Tongue (tissue), 2 donors: ENCODE results near the gene GLUL. TPM values are rescaled to one million over a fixed set of nuclear protein-coding genes. Genes with fewer than 3 reads are reported as not detected.
"Not testable (repeated sequence)": the region's sequence is repeated elsewhere in the genome, so short reads cannot be mapped to it uniquely, and the experiment has no call there.

ENCODE experiments used
- DNase-seq: peaks from one replicate; pipeline ENCODE4 v3.0.0-alpha.2; 2015
- total RNA-seq: library from RNA; depleted of rRNA; stranded (reverse); fragments of >200 nt; gene quantifications from one replicate; pipeline ENCODE4 v1.2.3, GENCODE V29; 2014

GLUL gene
- total RNA-seq, 1 donor from 2014 or later = 609 TPM

DNA sequence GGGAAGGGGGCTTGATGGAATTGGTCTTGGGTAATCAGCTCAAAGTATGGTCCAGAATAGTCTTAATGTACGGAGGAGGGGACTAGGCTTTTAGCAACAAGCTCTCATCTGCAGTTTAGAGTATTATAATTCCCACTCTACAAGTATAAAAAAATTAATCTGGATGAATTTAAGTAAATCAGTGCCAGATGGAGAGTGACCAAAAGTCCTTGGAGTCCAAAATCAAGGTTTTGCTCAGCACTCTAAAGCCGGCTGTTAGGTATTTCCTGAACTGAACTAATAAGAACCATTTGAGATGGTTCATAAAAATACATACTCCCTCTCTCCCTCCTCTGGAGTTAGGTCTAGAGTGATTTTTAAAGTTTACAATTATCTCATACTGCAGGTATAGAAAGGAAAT is 23.7 kb downstream of the GLUL start:
- peak; percentile 79 for DNase-seq

DNA sequence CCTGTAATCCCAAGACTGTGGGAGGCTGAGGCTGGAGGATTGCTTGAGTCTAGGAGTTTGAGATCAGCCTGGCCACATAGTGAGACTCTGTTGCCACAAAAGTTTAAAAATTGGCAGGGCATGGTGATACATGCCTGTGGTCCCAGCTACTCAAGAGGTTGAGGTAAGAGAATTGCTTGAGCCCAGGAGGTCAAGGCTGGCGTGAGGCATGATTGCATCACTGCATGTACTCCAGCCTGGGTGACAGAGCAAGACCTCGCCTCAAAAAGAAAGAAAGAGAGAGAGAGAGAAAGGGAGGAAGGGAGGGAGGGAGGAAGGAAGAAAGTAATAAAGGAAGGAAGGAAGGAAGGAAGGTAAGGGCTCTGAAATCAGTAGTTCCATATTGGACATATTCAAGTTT is 25.0 kb downstream of the GLUL start:
- no peak for DNase-seq

DNA sequence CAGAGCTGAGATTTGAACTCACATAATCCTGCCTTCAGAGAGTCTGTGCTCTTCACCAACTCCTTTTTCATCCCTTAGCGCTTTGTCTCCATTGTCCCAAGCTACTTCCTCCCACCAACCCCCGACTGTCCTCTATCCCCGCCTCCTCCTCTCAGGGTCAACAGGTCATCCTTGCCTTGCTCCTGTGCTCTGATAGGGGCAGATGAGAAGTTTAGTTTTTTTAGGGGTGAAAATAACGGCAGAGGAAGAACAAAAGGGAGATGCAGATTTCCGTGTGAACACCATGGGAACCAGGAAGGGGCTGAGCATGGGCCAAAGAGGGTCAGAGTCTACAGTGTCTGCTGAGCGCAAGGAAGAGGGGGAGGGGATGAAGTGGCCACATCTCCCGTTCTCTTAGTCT is 31.9 kb downstream of the GLUL start:
- DNase-seq = no peak

DNA sequence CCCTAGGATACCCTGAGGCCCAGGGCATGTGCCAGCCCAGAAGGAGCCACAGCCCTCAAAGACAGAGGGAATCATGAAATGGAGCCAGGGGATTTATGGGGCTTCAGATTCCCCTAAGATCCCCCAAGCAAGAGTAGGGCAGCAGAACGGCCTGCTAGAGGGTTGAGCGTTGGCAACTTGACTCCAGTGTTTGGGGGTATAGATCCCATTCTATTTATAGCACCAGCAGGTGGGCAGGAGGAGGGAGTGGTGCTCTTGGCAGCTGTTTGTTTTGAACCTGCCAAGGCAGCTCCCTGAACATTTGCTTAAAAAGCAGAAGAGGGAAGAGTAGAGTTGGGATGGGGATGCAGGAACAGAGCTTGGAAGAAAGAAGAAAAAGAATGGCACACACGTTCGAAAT is 33.7 kb downstream of the GLUL start:
- DNase-seq = peak; percentile 87

DNA sequence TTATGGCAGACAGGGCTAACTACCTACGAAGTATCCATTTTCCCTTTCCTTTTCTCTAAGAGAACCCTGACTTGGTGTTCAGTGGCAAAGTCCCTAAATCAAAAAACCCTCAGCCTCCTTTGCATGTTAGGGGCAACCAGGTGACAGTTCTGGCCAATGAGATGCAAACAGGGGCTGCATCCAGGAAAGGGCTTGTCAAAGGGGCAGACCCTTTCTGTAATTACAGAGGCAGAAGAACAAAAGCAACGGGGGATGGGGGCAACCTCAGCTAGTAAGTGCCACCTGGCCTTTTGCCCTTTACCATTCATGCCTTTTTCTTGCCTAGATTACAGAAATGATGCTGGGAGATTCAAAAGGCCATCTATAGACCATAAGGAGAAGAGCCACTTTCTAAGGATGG is 34.4 kb downstream of the GLUL start:
- DNase-seq = no peak

DNA sequence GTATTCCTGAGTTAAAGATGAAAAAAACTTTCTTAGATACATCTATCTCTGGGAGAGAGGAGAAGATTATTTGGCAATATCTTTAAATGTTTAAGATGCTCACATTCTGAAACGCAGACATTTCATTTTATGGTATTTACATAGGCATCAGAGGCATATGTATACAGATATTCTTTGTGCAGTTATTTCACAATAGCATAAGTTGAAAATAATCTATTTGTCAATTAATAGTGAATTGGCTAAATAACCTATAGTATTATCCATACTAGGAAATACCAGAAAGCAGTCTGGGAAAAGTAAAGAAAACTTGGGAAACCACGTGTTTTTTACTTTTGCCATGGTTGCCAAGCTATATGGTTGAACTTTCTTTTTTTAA is 35.9 kb downstream of the GLUL start:
- DNase-seq = no peak

DNA sequence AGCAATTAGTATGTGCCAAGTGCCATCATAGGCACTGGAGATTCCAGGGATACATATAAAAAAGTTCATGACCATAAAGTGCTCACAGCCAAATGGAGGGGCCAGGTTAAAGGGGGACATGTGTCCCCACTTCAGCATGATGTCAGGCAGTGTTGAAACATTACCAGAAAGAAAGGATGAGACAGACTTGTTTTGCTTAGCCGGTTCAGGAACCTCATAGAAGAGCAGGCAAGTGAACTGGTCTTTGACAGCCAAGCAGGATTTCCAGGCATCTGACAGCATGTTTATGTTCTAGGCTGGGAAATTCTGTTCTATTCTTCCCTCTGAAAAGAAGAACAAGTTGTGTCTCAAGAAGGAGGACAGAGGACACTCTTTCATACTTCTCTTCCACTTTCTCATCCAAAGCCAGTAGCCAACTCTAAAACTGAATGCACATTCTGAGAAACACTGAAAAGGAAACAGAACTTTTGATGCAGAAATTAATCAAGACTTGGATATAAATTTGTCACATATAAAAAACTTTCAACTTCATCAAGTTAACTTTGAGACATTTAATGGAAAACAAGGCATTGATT is 39.7 kb downstream of the GLUL start:
- peak; percentile 20 for DNase-seq

DNA sequence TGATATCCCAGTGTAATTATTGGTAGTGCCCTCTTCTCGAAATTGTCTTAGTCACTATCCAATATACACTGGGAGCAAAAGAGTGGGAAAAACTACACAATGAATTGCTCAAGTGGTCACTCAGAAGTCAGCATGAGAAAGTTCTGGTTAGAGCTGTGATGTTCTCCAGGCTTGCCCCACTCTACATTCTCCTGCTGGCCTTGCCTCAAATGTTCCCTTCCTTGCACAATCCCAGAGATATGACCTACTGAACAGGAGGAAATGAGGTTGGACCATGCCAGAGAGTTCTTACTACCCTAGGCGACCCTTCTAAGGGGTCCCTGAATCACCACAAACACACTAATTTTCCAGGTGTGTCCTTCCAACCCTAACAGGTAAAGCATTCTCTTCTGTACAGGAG is 40.8 kb downstream of the GLUL start:
- DNase-seq = no peak

DNA sequence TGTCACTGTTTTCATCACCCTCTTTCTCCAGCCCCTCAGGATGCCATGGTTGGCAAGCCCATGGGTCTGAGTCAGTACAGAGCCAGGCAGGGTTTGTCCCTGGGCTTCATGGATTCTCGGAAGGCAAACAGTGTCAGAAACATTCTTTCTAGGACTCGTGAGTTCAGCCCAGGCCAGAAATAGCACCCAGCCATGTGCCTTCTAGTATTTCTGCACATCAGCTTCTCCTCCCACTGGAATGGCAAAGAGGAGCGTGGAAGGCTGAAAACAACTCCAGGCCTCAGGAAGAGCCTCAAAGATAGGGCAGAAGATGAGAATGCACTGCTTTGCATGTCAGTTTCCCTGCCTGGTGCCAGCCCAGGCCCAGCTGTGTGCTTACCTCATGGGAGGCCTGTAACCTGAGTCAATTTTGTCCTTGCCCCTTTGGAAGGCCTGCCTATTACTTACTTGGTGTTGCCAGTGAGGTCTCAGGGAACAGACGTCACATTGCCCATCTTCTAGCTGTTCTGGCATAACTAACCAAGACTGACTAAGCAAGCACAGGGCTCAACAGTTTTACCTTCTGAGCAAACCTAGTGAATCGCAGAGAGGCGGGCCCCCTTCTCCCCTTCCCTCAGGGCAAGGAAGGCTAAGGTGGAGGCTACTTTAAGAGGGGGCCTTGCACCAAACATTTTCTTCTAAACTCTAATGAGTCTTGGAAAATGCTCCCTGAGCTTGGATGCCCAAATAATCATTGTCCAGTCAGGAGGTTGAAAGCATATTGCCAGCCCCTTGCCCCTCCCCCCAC is 42.4 kb downstream of the GLUL start:
- peak; percentile 69 for DNase-seq

DNA sequence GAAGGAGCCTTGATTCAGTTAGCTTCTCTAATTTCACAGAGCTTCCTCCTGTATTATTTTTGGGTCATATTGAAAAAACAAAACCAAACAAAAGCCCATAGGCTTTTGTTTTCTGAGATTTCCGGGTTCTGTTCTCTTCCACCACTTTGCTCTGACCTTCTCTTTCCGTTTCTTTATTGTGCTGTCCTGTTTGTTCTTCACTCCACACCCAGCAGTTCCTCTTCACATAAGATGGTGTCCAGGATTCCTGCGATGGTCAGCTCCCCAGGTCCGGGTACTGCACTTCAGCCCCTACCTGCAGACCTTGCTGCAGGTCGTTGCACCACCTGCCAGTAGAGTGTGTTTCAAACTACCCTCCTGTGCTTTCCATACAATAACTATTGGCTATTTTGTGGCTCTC is 44.6 kb downstream of the GLUL start:
- DNase-seq = no peak

DNA sequence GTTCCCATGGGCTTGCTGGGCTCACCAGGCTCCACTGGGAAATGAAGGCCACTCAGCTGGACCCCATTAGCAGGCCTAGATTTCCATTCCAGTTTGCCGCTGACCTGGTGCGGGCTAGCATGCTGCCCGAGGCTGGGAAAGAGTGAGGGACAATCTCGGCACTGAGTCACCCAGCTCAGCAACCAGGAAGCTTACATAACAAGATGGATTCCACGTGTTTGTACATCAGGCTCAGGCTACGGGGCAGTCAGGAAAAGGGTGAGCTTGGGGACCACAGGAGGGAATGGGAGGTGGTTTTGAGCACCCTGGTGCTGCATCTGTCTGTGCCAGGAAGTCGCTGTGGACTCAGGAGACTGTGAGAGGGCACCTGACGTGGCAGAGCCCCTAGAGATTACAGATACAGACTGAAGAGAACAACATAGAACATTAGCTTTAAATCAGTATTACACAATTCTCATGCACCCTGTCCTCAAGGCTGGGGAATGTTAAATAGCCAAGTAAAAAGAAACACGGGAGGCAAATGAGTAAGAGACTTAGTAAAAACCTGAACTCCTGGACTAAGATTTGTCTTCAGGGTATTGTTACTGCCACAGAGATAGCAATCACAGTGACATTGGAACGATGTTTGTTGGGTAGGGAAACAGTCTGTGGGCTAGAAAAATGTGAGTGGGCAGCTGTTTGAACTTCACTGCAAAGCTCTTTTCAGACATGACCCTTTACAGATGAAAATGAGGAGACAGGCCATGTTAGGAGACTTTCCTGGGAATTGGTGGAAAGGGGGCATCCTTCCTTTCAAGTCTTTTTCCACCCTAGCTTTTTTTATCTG is 51.1 kb downstream of the GLUL start:
- DNase-seq = no peak

DNA sequence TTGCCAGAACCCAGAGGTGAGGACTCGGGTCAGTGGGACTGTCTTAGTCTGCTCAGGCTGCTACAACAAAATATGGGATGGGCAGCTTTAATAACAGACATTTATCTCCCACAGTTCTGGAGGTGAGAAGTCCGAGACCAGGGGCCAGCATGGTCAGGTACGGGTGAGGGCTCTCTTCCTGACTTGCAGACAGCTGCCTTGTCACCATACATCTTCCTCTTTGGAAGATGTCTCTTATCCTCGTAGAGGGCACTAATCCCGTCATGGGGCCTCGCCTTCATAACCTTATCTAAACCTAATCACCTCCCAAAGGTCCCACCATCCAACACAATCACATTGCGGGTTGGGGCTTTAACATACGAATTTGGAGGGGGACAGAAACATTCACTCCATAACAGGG is 51.9 kb downstream of the GLUL start:
- no peak for DNase-seq

DNA sequence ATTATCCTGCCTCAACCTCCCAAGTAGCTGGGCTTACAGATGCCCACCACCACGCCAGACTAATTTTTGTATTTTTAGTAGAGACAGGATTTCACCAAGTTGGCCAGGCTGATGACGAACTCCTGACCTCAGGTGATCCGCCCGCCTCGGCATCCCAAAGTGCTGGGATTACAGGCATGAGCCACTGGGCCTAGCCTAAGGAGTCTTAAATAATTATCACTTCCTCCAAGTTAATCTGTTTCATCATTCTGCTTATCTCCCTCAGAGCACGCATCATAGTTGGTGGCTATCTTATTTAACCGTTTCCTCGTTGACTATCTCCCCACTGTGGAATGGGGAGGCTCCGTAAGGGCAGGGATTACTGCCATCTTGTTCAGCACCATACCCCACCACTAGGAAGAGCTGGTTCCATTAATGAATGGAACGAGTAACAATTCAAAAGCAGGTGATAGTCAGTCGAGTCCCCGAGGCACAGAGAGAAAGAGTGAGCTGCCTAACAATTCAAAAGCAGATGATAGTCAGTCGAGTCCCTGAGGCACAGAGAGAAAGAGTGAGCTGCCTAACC is 52.7 kb downstream of the GLUL start:
- DNase-seq = no peak

DNA sequence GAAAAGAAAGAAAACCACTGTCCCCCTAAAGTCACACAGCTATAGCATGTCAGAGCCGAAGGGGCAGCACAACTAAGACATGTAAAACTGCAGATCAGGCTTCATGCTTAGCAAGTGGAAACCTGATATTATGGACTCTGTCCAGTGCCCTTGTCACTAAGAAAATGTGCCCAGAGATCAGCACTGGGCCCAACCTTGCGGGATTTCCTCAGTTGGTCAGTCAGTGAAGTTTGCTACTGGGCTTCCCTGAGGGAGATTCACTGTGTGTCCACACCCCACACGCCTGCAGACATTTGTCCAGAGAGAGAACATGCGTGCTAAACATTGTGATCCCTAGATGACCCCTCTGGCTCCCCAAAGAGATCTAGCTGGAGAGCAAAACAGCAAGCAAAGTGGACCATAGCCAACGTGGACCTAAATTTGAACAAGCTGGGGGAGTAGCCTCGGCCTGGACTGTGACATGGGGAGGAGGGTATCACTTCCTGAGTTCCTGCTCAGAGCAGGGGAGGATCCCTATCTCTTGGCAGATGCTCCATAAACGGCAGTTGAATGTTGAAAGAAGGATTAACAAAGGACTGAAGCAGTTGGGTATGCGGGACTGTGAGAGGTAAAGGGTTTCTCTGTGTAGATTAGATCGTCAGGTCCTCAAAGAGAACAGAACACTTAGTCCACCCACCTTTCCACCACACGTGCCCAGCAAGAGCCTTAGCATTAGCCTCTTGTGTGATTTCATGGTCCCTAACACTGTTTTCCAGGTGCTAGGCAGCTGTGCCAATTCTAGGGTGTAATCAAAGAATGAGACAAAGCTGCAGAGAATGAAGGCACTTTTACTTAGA is 53.6 kb downstream of the GLUL start:
- peak; percentile 75 for DNase-seq

DNA sequence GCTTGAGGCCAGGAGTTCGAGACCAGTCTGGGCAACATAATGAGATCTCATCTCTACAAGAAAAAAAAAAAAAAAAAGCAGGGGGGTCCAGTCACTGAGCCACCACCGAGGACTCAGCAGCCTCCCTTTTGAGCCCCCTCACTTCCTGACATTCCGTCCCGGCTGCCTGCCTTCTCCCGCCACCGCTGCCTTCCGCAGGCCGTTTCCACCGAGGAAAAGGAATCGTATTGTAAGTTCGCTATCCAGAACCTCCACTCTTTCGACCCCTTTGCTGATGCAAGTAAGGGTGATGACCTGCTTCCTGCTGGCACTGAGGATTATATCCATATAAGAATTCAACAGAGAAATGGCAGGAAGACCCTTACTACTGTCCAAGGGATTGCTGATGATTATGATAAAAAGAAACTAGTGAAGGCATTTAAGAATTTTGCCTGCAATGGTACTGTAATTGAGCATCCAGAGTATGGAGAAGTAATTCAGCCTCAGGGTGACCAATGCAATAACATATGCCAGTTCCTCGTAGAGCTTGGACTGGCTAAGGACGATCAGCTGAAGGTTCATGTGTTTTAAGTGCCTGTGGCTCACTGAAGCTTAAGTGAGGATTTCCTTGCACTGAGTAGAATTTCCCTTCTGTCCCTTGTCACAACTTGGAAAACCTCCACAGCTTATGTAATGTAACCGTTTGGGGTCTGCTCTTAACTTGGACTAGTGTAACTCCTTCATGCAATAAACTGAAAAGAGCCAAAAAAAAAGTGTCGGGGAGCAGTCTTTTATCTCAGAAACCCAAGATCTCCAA is 55.6 kb downstream of the GLUL start:
- peak; percentile 74 for DNase-seq

DNA sequence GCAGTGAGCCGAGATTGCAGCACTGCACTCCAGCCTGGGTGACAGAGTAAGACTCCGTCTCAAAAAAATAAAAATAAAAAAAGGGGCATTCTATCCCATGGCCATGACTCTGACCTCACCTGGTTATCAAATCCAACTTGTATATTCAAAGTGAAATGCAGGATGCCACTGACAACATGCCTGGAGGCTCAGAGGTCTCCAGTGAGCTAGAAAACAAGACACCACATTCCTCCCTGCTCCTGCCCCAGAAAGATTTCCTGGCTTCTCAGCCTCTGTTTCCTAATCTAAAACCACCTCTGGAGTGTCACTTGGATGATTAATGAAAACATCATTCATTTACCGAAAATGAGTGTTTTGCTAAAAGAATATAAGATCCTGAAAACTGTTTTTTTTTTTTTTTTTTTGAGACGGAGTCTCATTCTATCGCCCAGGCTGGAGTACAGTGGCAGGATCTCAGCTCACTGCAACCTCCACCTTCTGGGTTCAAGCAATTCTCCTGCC is 58.5 kb downstream of the GLUL start:
- DNase-seq = not testable (repeated sequence)

DNA sequence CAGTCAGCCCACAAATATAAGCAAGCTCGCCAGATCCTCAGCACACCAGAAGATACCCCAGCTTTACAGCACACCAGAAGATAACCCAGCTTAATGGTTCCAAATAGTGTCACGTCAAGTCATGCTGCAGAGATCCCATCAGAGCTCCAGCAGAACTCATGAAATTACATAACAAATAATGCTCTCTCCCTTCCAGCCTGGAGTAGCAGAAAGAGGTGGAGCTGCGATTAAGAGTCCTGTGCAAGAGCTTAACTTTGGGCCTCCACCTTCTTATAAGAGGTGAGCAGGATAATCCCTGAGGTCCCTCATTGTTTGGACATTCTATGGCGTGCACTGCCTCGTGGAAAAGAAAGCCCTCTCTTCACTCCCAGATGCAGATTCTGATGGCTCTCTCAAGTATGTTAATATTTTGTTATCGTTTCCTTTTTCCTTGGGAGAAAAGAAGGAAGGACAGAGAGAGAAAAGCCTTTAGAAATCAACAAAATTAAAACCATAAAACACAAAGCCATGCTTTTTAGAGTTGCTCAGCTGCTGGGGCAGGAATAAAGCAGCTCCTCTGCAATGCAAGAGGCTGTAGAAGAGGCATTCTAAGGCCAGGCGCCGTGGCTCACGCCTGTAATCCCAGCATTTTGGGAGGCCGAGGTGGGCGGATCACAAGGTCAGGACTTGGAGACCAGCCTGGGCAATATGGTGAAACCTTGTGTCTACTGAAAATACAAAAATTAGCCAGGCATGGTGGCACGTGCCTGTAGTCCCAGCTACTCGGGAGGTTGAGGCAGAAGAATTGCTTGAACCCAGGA is 59.1 kb downstream of the GLUL start:
- no peak for DNase-seq
